Posterior cingulate gyrus (tissue), 11 donors: ENCODE data around the gene CD28.
A peak's percentile ranks its signal among the peaks of the same experiment; 100 is the strongest.

Experiments
- DNase-seq, 10 donors: peaks; one replicate each; pipeline versions ENCODE4 v3.0.0 to v3.0.0-alpha.2; 2020 to 2021; ENCODE audit warnings: mixed read lengths in 3 of 10
- intact Hi-C: fragments of 100-400 bp; cut with DNase I; formaldehyde crosslinking; loops from one replicate; pipeline ENCODE4 v1.15.1; 2023

CD28 gene

GRCh38 chr2:203711399-203711798 lies 5.0 kb downstream of the CD28 start:
- intact Hi-C loops, result loop anchor here (5.0 kb wide), 1 partner anchor 129 kb away; no protein-coding TSS in a partner anchor
- no peak for DNase-seq

GRCh38 chr2:203713381-203713780 lies 6.9 kb downstream of the CD28 start:
- no peak for DNase-seq
- intact Hi-C loops, result loop anchor here (5.0 kb wide), 1 partner anchor 131 kb away; no protein-coding TSS in a partner anchor

- intact Hi-C loops, result loop anchor here (5.0 kb wide), 1 partner anchor 132 kb away; no protein-coding TSS in a partner anchor
- DNase-seq, result no peak
Measured at GRCh38 chr2:203714112-203714511, 7.7 kb downstream of the CD28 start.

GRCh38 chr2:203715744-203716143 lies 9.3 kb downstream of the CD28 start:
- intact Hi-C loops, result no loop called here

GRCh38 chr2:203718087-203718486 lies 11.6 kb downstream of the CD28 start:
- intact Hi-C loops, result no loop called here
- no peak for DNase-seq

More at GRCh38 chr2:203715744-203716143, 9.3 kb downstream of the CD28 start:
- DNase-seq, result no peak

GRCh38 chr2:203719456-203720410 lies 13.3 kb downstream of the CD28 start:
- DNase-seq, result no peak
- intact Hi-C loops, result no loop called here

GRCh38 chr2:203720915-203721672 lies 14.7 kb downstream of the CD28 start:
- DNase-seq, result no peak
- intact Hi-C loops, result no loop called here

- intact Hi-C loops, result no loop called here
- no peak for DNase-seq
Measured at GRCh38 chr2:203721781-203722300, 15.4 kb downstream of the CD28 start.

GRCh38 chr2:203722411-203722810 lies 16.0 kb downstream of the CD28 start:
- intact Hi-C loops, result no loop called here
- no peak for DNase-seq

GRCh38 chr2:203728321-203728720 lies 21.9 kb downstream of the CD28 start:
- no peak for DNase-seq
- intact Hi-C loops, result no loop called here

- intact Hi-C loops, result no loop called here
- no peak for DNase-seq
Measured at GRCh38 chr2:203730076-203730729, 23.8 kb downstream of the CD28 start.

GRCh38 chr2:203730883-203731282 lies 24.4 kb downstream of the CD28 start:
- no peak for DNase-seq
- intact Hi-C loops, result no loop called here

GRCh38 chr2:203732092-203732952 lies 25.9 kb downstream of the CD28 start:
- no peak for DNase-seq
- intact Hi-C loops, result no loop called here

- intact Hi-C loops, result no loop called here
- DNase-seq, result no peak
Measured at GRCh38 chr2:203732953-203733510, 26.6 kb downstream of the CD28 start.

- intact Hi-C loops, result no loop called here
- no peak for DNase-seq
Measured at GRCh38 chr2:203733684-203734083, 27.2 kb downstream of the CD28 start.

GRCh38 chr2:203734276-203734983 lies 28.0 kb downstream of the CD28 start:
- intact Hi-C loops, result no loop called here
- peak in 1 of 10 donors; percentile 76 for DNase-seq

- no peak for DNase-seq
- intact Hi-C loops, result no loop called here
Measured at GRCh38 chr2:203737360-203737759, 30.9 kb downstream of the CD28 start.

GRCh38 chr2:203739351-203739750 lies 32.9 kb downstream of the CD28 start:
- intact Hi-C loops, result no loop called here
- no peak for DNase-seq

- no peak for DNase-seq
- intact Hi-C loops, result no loop called here
Measured at GRCh38 chr2:203740871-203741281, 34.4 kb downstream of the CD28 start.
